Mesothelial cell of epicardium (in vitro differentiated cells): Measurements from ENCODE around the gene SLC6A13. TPM values are rescaled to one million over a fixed set of nuclear protein-coding genes. Genes with fewer than 3 reads are reported as not detected.
A peak's percentile ranks its signal among the peaks of the same experiment; 100 is the strongest.

Experiments used
- DNase-seq, 2 experiments: peaks; one replicate each; pipeline ENCODE4 v3.0.0; 2021; ENCODE audit warnings: low spot score in 2 of 2; ENCODE audit not compliant: unreplicated experiment in 2 of 2
- H3K27ac Mint-ChIP-seq: 2 replicates; pipeline ENCODE4 v1.8.0; 2021; ENCODE audit warnings: mixed read lengths
- H3K27me3 Mint-ChIP-seq: 2 replicates; pipeline ENCODE4 v1.8.0; 2021; ENCODE audit warnings: low read depth, mixed read lengths
- H3K36me3 Mint-ChIP-seq: 2 replicates; pipeline ENCODE4 v1.8.0; 2021; ENCODE audit warnings: mixed read lengths
- H3K4me1 Mint-ChIP-seq: 2 replicates; pipeline ENCODE4 v1.8.0; 2021; ENCODE audit warnings: mixed read lengths
- H3K4me3 Mint-ChIP-seq: 2 replicates; pipeline ENCODE4 v1.8.0; 2021; ENCODE audit warnings: mild to moderate bottlenecking, moderate library complexity, mixed read lengths
- H3K9me3 Mint-ChIP-seq: 2 replicates; pipeline ENCODE4 v1.8.0; 2021; ENCODE audit warnings: mixed read lengths
- total RNA-seq: library from RNA; stranded (reverse); gene quantifications from 3 replicates; pipeline ENCODE4 v1.2.1, GENCODE V29; 2021
- TF ChIP-seq, protein P1 (sequence below): fragments of 200-600 bp; sonication (generic); IDR thresholded peaks from one replicate; pipeline ENCODE4 v1.5.0; 2021; ENCODE audit warnings: antibody characterized with exemption; ENCODE audit not compliant: unreplicated experiment

Gene SLC6A13
- total RNA-seq, 1 donor from 2014 or later: 1.2 TPM

DNA sequence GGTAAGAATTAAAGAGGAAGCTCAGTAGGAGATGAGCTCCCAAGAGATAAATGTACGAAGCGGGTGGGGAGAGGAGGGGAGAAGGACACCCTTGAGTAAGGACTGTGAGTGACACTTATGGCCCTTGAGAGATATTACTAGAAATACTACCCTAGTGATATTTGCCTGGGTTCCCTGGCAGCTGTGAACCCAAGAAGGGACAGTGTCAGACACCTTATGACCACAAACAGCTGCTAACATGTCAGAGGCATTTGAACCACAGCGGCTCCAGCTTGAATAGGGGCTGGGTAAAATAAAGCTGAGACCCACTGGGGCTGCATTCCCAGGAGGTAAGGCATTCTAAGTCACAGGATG, 29.0 kb downstream of the SLC6A13 start:
- DNase-seq: no peak
- Mint-ChIP-seq H3K9me3 (peaks cover 20% of the 10 kb centered on the region), H3K27ac (no peak overlapping the region), H3K4me1 (no peaks in the 10 kb centered on the region), H3K36me3 (no peaks in the 10 kb centered on the region), H3K27me3 (peaks cover 12% of the 10 kb centered on the region), H3K4me3 (no peak overlapping the region)
- TF ChIP-seq, protein P1, sequence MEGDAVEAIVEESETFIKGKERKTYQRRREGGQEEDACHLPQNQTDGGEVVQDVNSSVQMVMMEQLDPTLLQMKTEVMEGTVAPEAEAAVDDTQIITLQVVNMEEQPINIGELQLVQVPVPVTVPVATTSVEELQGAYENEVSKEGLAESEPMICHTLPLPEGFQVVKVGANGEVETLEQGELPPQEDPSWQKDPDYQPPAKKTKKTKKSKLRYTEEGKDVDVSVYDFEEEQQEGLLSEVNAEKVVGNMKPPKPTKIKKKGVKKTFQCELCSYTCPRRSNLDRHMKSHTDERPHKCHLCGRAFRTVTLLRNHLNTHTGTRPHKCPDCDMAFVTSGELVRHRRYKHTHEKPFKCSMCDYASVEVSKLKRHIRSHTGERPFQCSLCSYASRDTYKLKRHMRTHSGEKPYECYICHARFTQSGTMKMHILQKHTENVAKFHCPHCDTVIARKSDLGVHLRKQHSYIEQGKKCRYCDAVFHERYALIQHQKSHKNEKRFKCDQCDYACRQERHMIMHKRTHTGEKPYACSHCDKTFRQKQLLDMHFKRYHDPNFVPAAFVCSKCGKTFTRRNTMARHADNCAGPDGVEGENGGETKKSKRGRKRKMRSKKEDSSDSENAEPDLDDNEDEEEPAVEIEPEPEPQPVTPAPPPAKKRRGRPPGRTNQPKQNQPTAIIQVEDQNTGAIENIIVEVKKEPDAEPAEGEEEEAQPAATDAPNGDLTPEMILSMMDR: no peak

DNA sequence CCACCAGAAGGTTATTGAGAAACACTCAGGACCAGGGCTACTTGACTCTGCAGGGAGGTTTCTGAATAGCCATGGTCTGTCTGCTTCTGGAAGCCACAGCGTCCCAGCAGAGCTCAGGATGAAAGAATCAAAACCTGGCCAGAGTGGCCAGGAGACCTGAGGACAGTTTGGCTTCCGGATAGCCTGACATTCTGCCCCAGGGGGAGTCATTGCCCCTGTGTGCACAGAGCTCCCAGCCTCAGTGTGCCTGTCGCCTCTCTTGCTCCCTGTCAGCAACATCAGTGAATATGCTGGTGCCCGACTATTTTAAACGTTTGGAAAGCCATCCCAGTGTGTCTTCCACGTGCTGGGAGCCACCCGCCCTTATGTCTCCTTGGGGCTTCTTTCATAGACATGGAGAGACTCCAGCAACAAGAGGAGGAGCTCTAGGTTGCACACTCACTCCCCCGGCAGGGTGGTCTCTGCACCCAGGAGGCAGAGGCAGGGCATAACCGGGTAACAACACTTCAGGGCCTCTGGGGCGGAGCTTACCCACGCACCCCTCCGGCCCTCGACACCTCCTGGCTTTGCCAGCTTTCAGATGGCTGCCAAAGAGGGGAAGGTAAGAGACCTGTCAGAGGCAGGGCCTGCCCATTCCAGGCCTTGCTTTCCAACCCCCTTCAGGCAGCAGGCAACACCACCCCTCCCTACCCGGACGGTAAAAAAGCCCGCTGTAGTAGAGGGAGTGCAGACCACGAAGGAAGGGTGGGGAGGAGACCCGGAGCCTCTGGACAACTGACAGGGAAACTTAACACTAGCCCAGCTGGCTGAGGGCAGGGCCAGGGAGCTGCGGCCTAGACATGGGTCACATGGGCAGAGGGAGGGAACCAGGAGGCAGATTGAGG, 29.7 kb downstream of the SLC6A13 start:
- Mint-ChIP-seq H3K4me3 (no peak overlapping the region), H3K27ac (no peak overlapping the region), H3K9me3 (peaks cover 20% of the 10 kb centered on the region), H3K4me1 (no peaks in the 10 kb centered on the region), H3K36me3 (no peaks in the 10 kb centered on the region), H3K27me3 (peaks cover 16% of the 10 kb centered on the region)
- no peak for DNase-seq
- TF ChIP-seq, protein P1: no peak

DNA sequence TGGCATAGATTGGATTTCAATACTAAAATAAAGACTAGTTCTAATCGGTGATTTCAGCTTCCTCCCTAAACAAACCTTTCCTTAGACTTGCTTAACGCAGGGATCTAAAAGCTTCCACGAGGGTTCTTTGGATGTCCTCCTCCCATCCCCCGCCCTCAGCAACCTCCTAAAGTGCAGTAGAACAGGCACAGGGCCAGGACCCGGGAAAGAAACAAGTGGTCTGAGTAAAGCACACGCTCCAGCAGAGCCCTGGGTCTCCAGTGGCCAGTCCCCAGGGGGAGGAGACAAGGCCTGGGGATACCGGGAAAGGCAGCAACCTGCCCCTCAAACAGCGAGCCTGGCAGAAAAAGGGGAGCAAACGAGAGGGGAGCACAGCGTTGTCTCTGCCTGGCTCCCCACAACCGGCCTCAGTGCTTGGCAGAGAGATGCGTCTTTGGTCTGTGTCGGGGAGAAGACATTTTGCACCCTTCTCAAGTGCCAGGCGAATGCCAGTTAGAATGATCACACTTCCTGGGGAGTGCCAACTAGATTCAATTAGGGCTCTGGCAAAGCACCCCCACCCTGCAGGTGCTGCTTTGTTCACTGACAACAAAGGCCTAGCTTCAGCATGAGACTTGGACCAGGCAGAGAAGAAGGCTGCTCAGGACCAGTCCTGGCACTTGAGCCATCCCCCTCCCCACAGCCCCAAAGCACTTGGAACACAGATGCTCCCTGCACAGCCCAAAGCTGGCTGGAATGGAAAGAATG, 31.5 kb downstream of the SLC6A13 start:
- H3K27me3 Mint-ChIP-seq: peaks cover 29% of the 10 kb centered on the region
- DNase-seq: peak in 1 of 2 experiments; percentile 10
- H3K4me1 Mint-ChIP-seq: no peaks in the 10 kb centered on the region
- no peaks in the 10 kb centered on the region for H3K36me3 Mint-ChIP-seq
- H3K9me3 Mint-ChIP-seq: peaks cover 13% of the 10 kb centered on the region
- H3K4me3 Mint-ChIP-seq: no peak overlapping the region
- TF ChIP-seq, protein P1: no peak
- no peak overlapping the region for H3K27ac Mint-ChIP-seq

DNA sequence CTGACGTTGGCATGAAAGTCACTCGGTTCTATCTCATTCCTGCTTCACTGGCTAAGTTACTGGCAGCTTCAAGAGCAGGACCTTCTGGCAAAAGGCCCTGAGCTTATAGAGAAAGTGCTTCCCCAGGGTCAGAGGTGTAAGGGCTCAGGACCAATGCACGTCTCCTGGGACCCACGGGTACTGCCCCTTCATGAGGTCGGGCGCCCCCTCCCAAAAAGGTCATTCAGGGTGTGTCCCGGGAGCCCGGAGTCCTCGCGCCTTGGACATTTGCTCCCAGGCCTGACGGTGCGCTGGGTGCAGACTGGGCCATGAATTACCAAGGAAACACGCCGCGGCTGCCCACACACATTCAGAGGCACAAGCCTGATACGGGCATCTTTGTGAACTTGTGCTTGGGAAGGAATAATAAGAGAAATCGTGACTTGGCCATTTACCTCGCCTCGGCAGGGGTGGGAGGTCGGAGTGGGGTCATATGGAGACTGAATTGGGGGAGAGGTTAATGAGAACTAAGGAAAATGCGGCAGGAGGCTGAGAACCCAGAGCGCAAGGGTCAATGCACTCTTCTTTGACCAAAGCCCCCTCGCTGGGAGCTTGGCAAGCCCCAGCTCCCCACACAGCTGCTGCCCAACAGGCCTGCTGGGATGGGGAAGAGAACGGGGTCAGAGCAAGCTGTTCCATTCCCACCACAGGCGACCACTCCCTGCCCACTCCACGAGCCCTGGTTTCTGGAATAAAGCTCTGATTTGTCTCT, 33.0 kb downstream of the SLC6A13 start:
- no peak overlapping the region for H3K4me3 Mint-ChIP-seq
- no peaks in the 10 kb centered on the region for H3K4me1 Mint-ChIP-seq
- no peak overlapping the region for H3K27ac Mint-ChIP-seq
- no peaks in the 10 kb centered on the region for H3K9me3 Mint-ChIP-seq
- DNase-seq: peak in 1 of 2 experiments; percentile 26
- H3K36me3 Mint-ChIP-seq: no peaks in the 10 kb centered on the region
- TF ChIP-seq, protein P1: no peak
- H3K27me3 Mint-ChIP-seq: peaks cover 29% of the 10 kb centered on the region

DNA sequence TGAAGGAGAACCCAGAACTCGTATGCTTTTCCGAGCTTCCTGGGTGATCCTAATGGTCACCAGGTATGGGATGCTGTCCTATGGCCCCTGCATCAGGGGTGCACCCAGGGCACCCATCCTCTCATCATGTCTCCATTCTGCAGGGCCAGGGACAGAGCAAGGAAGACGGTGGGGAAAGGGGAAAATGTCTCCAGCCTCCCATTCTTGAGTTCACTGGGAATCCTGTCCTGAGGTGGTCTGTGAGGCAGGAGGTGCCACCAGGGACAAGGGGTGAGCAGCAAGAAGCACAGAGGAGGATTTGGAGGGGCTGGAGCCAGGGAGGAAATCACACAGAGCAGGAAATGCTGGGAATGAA, 33.8 kb downstream of the SLC6A13 start:
- DNase-seq: peak in 1 of 2 experiments; percentile 19
- peaks cover 29% of the 10 kb centered on the region for H3K27me3 Mint-ChIP-seq
- H3K36me3 Mint-ChIP-seq: no peaks in the 10 kb centered on the region
- H3K4me1 Mint-ChIP-seq: no peaks in the 10 kb centered on the region
- TF ChIP-seq, protein P1: no peak
- no peaks in the 10 kb centered on the region for H3K9me3 Mint-ChIP-seq
- H3K4me3 Mint-ChIP-seq: no peak overlapping the region
- no peak overlapping the region for H3K27ac Mint-ChIP-seq
